ENCODE data around the gene EPHA3. TPM values are rescaled to one million over a fixed set of nuclear protein-coding genes. Genes with fewer than 3 reads are reported as not detected.

EPHA3 gene
- total and polyA plus RNA-seq, 2 donors (not counting 1 experiment from before 2014, with no cell fraction given) = 0.01 TPM; not detected in 1

GRCh38 chr3:89311581-89311980, 204.2 kb downstream of the EPHA3 start:
- Histone ChIP-seq H3K4me1 (ENCODE audit: control insufficient read depth in 2 of 2, insufficient read depth in 2 of 2, low read length in 2 of 2) (no peaks in the 10 kb centered on the region), H3K9me3 (ENCODE audit: control extremely low read depth in 1 of 3, control insufficient read depth in 2 of 3, insufficient read depth in 1 of 3, low read length in 2 of 3) (no peaks in the 10 kb centered on the region), H4K20me1 (ENCODE audit: control insufficient read depth, insufficient read depth, low read length, poor library complexity, severe bottlenecking) (no peaks in the 10 kb centered on the region), H3K4me2 (replicated peaks; ENCODE audit: low read depth, low read length, poor library complexity, severe bottlenecking) (no peak overlapping the region), H3K9ac (ENCODE audit: low read length) (no peak overlapping the region), H3K79me2 (ENCODE audit: control insufficient read depth, insufficient read depth, low read length) (no peaks in the 10 kb centered on the region), H2AFZ (ENCODE audit: insufficient read depth, low read depth, low read length, poor library complexity, severe bottlenecking) (no peak overlapping the region), H3K27ac (ENCODE audit: low read length in 2 of 2) (no peak overlapping the region), H3K36me3 (replicated peaks in 1 of 2; ENCODE audit: control extremely low read depth in 1 of 2, control insufficient read depth in 1 of 2, extremely low read depth in 1 of 2, insufficient read depth in 2 of 2, low read length in 1 of 2) (no peaks in the 10 kb centered on the region), H3K4me3 (ENCODE audit: control extremely low read depth in 1 of 5, extremely low read depth in 1 of 5, insufficient read depth in 1 of 5, low read depth in 2 of 5, low read length in 4 of 5) (no peak overlapping the region), H3K27me3 (replicated peaks in 1 of 4; ENCODE audit: control extremely low read depth in 1 of 4, control insufficient read depth in 3 of 4, insufficient read depth in 4 of 4, low read length in 3 of 4) (no peaks in the 10 kb centered on the region)
- ChIA-PET POLR2A (no interaction called here), CTCF (no interaction called here)
- no peak overlapping the region for H3K4me3 Mint-ChIP-seq
- no peaks in the 10 kb centered on the region for H3K9me3 Mint-ChIP-seq (ENCODE audit: insufficient read depth)
- no peaks in the 10 kb centered on the region for H3K27me3 Mint-ChIP-seq
- H3K27ac Mint-ChIP-seq = no peak overlapping the region
- H3K4me1 Mint-ChIP-seq = no peaks in the 10 kb centered on the region
- intact Hi-C loops (cut with micrococcal nuclease) = no loop called here
- WGBS (ENCODE audit: insufficient coverage) = 100% methylated on average over 2 of the region's 2 CpGs
- TF ChIP-seq CTCF (IDR thresholded peaks at IDR 0.05) (no peak), EZH2 (IDR thresholded peaks at IDR 0.05; ENCODE audit: borderline replicate concordance, insufficient read depth, low read depth, low read length, poor library complexity, severe bottlenecking) (no peak)
- DNase-seq (no peak), ATAC-seq (ENCODE audit: low read depth) (no peak)

- H3K79me2 ChIP-seq (ENCODE audit: control insufficient read depth, insufficient read depth, low read length) = no peaks in the 10 kb centered on the region
- H3K36me3 ChIP-seq (replicated peaks in 1 of 2; ENCODE audit: control extremely low read depth in 1 of 2, control insufficient read depth in 1 of 2, extremely low read depth in 1 of 2, insufficient read depth in 2 of 2, low read length in 1 of 2) = no peaks in the 10 kb centered on the region
- no peaks in the 10 kb centered on the region for H3K4me1 ChIP-seq (ENCODE audit: control insufficient read depth in 2 of 2, insufficient read depth in 2 of 2, low read length in 2 of 2)
- intact Hi-C loops (cut with micrococcal nuclease) = no loop called here
- Mint-ChIP-seq H3K27ac (no peak overlapping the region), H3K4me1 (no peaks in the 10 kb centered on the region), H3K4me3 (no peak overlapping the region), H3K9me3 (ENCODE audit: insufficient read depth) (no peaks in the 10 kb centered on the region), H3K27me3 (no peaks in the 10 kb centered on the region)
- no peaks in the 10 kb centered on the region for H4K20me1 ChIP-seq (ENCODE audit: control insufficient read depth, insufficient read depth, low read length, poor library complexity, severe bottlenecking)
- WGBS (ENCODE audit: insufficient coverage) = no CpG with 5 or more reads among the region's 4 CpGs
- ChIA-PET CTCF (no interaction called here), POLR2A (no interaction called here)
- H3K4me2 ChIP-seq (replicated peaks; ENCODE audit: low read depth, low read length, poor library complexity, severe bottlenecking) = no peak overlapping the region
- H3K9ac ChIP-seq (ENCODE audit: low read length) = no peak overlapping the region
- H3K27ac ChIP-seq (ENCODE audit: low read length in 2 of 2) = no peak overlapping the region
- no peak for DNase-seq
- no peak for ATAC-seq (ENCODE audit: low read depth)
- H3K4me3 ChIP-seq (ENCODE audit: control extremely low read depth in 1 of 5, extremely low read depth in 1 of 5, insufficient read depth in 1 of 5, low read depth in 2 of 5, low read length in 4 of 5) = no peak overlapping the region
- no peaks in the 10 kb centered on the region for H3K9me3 ChIP-seq (ENCODE audit: control extremely low read depth in 1 of 3, control insufficient read depth in 2 of 3, insufficient read depth in 1 of 3, low read length in 2 of 3)
- no peak overlapping the region for H2AFZ ChIP-seq (ENCODE audit: insufficient read depth, low read depth, low read length, poor library complexity, severe bottlenecking)
- TF ChIP-seq CTCF (IDR thresholded peaks at IDR 0.05) (no peak), EZH2 (IDR thresholded peaks at IDR 0.05; ENCODE audit: borderline replicate concordance, insufficient read depth, low read depth, low read length, poor library complexity, severe bottlenecking) (no peak)
- H3K27me3 ChIP-seq (replicated peaks in 1 of 4; ENCODE audit: control extremely low read depth in 1 of 4, control insufficient read depth in 3 of 4, insufficient read depth in 4 of 4, low read length in 3 of 4) = no peaks in the 10 kb centered on the region
Observed at GRCh38 chr3:89312141-89312540, 204.7 kb downstream of the EPHA3 start.

Data from B cell (primary cell).